HepG2 (cell line): Measurements from ENCODE around the gene ZMPSTE24.

Experiments
- ATAD3A ChIP-seq: sonication (generic); formaldehyde crosslinking; IDR thresholded peaks from 2 replicates; pipeline ENCODE4 v1.4.0; 2020; ENCODE audit warnings: missing genetic modification reagents
- MXD4 ChIP-seq: IDR thresholded peaks from 2 replicates; pipeline ENCODE4 v1.6.1; 2016; ENCODE audit warnings: mild to moderate bottlenecking, missing biosample characterization, missing genetic modification reagents
- NFIC ChIP-seq: IDR thresholded peaks from 2 replicates; pipeline ENCODE4 v1.6.1; 2012; ENCODE audit warnings: mild to moderate bottlenecking, low read length, inconsistent platforms
- TAF1 ChIP-seq: sonication (generic); formaldehyde crosslinking; IDR thresholded peaks from 2 replicates; pipeline ENCODE4 v1.4.0; 2020; ENCODE audit warnings: missing genetic modification reagents
- ZNF713 ChIP-seq: sonication (generic); formaldehyde crosslinking; IDR thresholded peaks from 2 replicates; pipeline ENCODE4 v1.4.0; 2020; ENCODE audit warnings: mild to moderate bottlenecking, missing genetic modification reagents
- ZNF747 ChIP-seq: sonication (generic); formaldehyde crosslinking; IDR thresholded peaks from 2 replicates; pipeline ENCODE4 v1.8.1; 2023; ENCODE audit warnings: missing genetic modification reagents, mild to moderate bottlenecking, borderline replicate concordance

DNA sequence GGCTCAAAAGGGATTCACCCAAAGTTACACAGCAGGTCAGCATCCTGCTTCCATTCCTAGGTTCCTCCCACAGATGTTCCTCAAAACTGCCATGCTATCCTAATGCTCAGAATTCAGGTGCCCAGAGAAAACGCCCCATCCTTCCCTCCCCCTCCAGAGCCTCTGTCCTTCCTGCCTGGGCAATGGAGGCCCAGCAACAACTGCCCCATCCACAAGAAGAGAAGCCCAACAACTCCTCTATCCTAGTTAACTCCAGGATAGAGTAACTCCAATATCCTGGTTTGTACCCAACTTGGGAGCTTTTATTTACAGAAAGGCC lies 42.2 kb downstream of the ZMPSTE24 start:
- TF ChIP-seq MXD4 (CRISPR knock-in tag) (no peak), TAF1 (CRISPR knock-in tag) (no peak), ZNF713 (CRISPR knock-in tag) (no peak), ZNF747 (no peak), NFIC (no peak), ATAD3A (CRISPR knock-in tag) (no peak)
